H1 (cell line): ENCODE results near the gene PTH1R. TPM values are rescaled to one million over a fixed set of nuclear protein-coding genes. Genes with fewer than 3 reads are reported as not detected.

ENCODE experiments used
- CTCF ChIA-PET: fragments of 300-600 bp; sonication (Branson Sonifier 250); formaldehyde crosslinking; loops from one replicate; lab custom pipeline; 2021; ENCODE audit not compliant: partially characterized antibody; lab: Charles Lee
- POLR2A ChIA-PET: fragments of 300-600 bp; sonication (Branson Sonifier 250); formaldehyde crosslinking; loops from one replicate; lab custom pipeline; 2021; ENCODE audit warnings: inconsistent platforms; ENCODE audit not compliant: partially characterized antibody; lab: Charles Lee
- DNase-seq, 2 experiments: peaks; one replicate each; pipeline versions ENCODE4 v3.0.0 to v3.0.0-alpha.2; 2010 to 2022; ENCODE audit warnings: low spot score in 2 of 2, low read depth in 1 of 2, mixed read lengths in 1 of 2
- FAIRE-seq: peaks from 2 replicates; lab custom pipeline; 2011; peaks lifted over from hg19 to GRCh38; lab: Jason Lieb, UNC
- H2AFZ ChIP-seq: 2 replicates; pipeline ENCODE4 v1.8.1; 2012; ENCODE audit warnings: low read length, inconsistent platforms
- H2AK5ac ChIP-seq: 2 replicates; pipeline ENCODE4 v1.6.1; 2013; ENCODE audit warnings: low read depth, low read length
- H2BK120ac ChIP-seq: replicated peaks from 2 replicates; pipeline ENCODE3; 2013; ENCODE audit warnings: low read depth, low read length, inconsistent platforms
- H2BK12ac ChIP-seq: 2 replicates; pipeline ENCODE4 v1.6.1; 2013; ENCODE audit warnings: low read depth, low read length
- H2BK15ac ChIP-seq: 2 replicates; pipeline ENCODE4 v1.6.1; 2013; ENCODE audit warnings: low read length
- H2BK20ac ChIP-seq: 2 replicates; pipeline ENCODE4 v1.6.1; 2013; ENCODE audit warnings: low read length
- H2BK5ac ChIP-seq: 2 replicates; pipeline ENCODE4 v1.6.1; 2013; ENCODE audit warnings: low read depth, low read length
- H3K14ac ChIP-seq: 2 replicates; pipeline ENCODE4 v1.6.1; 2013; ENCODE audit warnings: inconsistent platforms; ENCODE audit not compliant: insufficient read length
- H3K18ac ChIP-seq: 2 replicates; pipeline ENCODE4 v1.6.1; 2013; ENCODE audit warnings: low read length; ENCODE audit errors: extremely low read depth
- H3K23ac ChIP-seq: 2 replicates; pipeline ENCODE4 v1.6.1; 2013; ENCODE audit warnings: inconsistent platforms; ENCODE audit not compliant: insufficient read length
- H3K23me2 ChIP-seq: 2 replicates; pipeline ENCODE4 v1.6.1; 2013; ENCODE audit warnings: low read depth, low read length
- H3K27ac ChIP-seq: 2 replicates; pipeline ENCODE4 v1.6.1; 2011; ENCODE audit warnings: low read depth, low read length, inconsistent platforms
- H3K27me3 ChIP-seq, 4 experiments: replicated peaks in 1 of 4; 1 replicate in 1 of 4; 2 replicates in 3 of 4; pipeline versions ENCODE4 v1.6.1 to v1.8.1; 2011 to 2013; ENCODE audit warnings: low read length in 3 of 4, mild to moderate bottlenecking in 3 of 4, inconsistent platforms in 2 of 4, mixed read lengths in 2 of 4, moderate library complexity in 1 of 4; ENCODE audit not compliant: control insufficient read depth in 3 of 4, insufficient read depth in 3 of 4; ENCODE audit errors: extremely low read depth in 1 of 4
- H3K36me3 ChIP-seq, 4 experiments: 2 replicates each; pipeline versions ENCODE4 v1.6.1 to v1.8.1; 2011 to 2013; ENCODE audit warnings: mild to moderate bottlenecking in 4 of 4, low read length in 3 of 4, moderate library complexity in 2 of 4, control low read depth in 1 of 4, inconsistent platforms in 1 of 4; ENCODE audit not compliant: insufficient read depth in 4 of 4, control insufficient read depth in 2 of 4
- H3K4ac ChIP-seq: replicated peaks from 2 replicates; pipeline ENCODE3; 2013; ENCODE audit warnings: low read length, low read depth, mixed read lengths, inconsistent platforms; ENCODE audit not compliant: insufficient read length
- H3K4me1 ChIP-seq, 4 experiments: replicated peaks in 1 of 4; 1 replicate in 1 of 4; 2 replicates in 3 of 4; pipeline versions ENCODE4 v1.6.1 to v1.8.1; 2011 to 2013; ENCODE audit warnings: low read length in 3 of 4, inconsistent platforms in 2 of 4, mixed read lengths in 1 of 4; ENCODE audit not compliant: insufficient read depth in 4 of 4, control insufficient read depth in 3 of 4
- H3K4me2 ChIP-seq, 2 experiments: 2 replicates each; pipeline versions ENCODE4 v1.6.1 to v1.8.1; 2011 to 2013; ENCODE audit warnings: low read depth in 2 of 2, low read length in 2 of 2, control low read depth in 1 of 2, inconsistent platforms in 1 of 2, mild to moderate bottlenecking in 1 of 2; ENCODE audit not compliant: insufficient read depth in 1 of 2
- H3K4me3 ChIP-seq, 4 experiments: fragments of 200-600, 300-600 bp in 1 of 4; sonication (generic), shearing (Covaris generic), sonication (Bioruptor Twin) in 1 of 4; 2 replicates each; pipeline versions ENCODE4 v1.5.1 to v1.8.1; 2011 to 2016; ENCODE audit warnings: low read length in 4 of 4, low read depth in 3 of 4, control low read depth in 2 of 4, inconsistent platforms in 2 of 4, mild to moderate bottlenecking in 2 of 4, mixed read lengths in 1 of 4, moderate library complexity in 1 of 4; ENCODE audit not compliant: insufficient read depth in 2 of 4; ENCODE audit errors: extremely low read depth in 1 of 4
- H3K56ac ChIP-seq: replicated peaks from 2 replicates; pipeline ENCODE3; 2013; ENCODE audit warnings: low read depth, mild to moderate bottlenecking, mixed read lengths, low read length, inconsistent platforms; ENCODE audit not compliant: insufficient read length
- H3K79me1 ChIP-seq: 2 replicates; pipeline ENCODE4 v1.6.1; 2013; ENCODE audit warnings: low read depth, low read length, control low read depth
- H3K79me2 ChIP-seq, 2 experiments: 2 replicates each; pipeline versions ENCODE4 v1.6.1 to v1.8.1; 2012 to 2013; ENCODE audit warnings: low read length in 2 of 2, mild to moderate bottlenecking in 2 of 2, inconsistent platforms in 1 of 2; ENCODE audit not compliant: insufficient read depth in 2 of 2, control insufficient read depth in 1 of 2
- H3K9ac ChIP-seq, 4 experiments: replicated peaks in 1 of 4; 1 replicate in 1 of 4; 2 replicates in 3 of 4; pipeline versions ENCODE4 v1.6.1 to v1.8.1; 2011 to 2013; ENCODE audit warnings: low read depth in 3 of 4, low read length in 3 of 4, control low read depth in 2 of 4, mild to moderate bottlenecking in 2 of 4, moderate library complexity in 2 of 4, inconsistent platforms in 1 of 4; ENCODE audit errors: extremely low read depth in 1 of 4
- H3K9me3 ChIP-seq, 2 experiments: 2 replicates each; pipeline versions ENCODE4 v1.6.1 to v1.8.1; 2012 to 2013; ENCODE audit warnings: mild to moderate bottlenecking in 2 of 2, moderate library complexity in 2 of 2, control low read depth in 1 of 2, inconsistent platforms in 1 of 2, low read depth in 1 of 2, low read length in 1 of 2, mixed read lengths in 1 of 2; ENCODE audit not compliant: insufficient read depth in 2 of 2
- H4K20me1 ChIP-seq, 2 experiments: replicated peaks in 1 of 2; 2 replicates each; pipeline versions ENCODE3 to v1.8.1; 2011 to 2013; ENCODE audit warnings: inconsistent platforms in 2 of 2, low read length in 2 of 2, mild to moderate bottlenecking in 1 of 2; ENCODE audit not compliant: insufficient read depth in 2 of 2, control insufficient read depth in 1 of 2
- H4K5ac ChIP-seq: 2 replicates; pipeline ENCODE4 v1.6.1; 2013; ENCODE audit warnings: low read length, low read depth, mixed read lengths, inconsistent platforms; ENCODE audit not compliant: insufficient read length
- H4K8ac ChIP-seq: 2 replicates; pipeline ENCODE4 v1.8.0; 2013; ENCODE audit warnings: mild to moderate bottlenecking, moderate library complexity, low read length, inconsistent platforms; ENCODE audit not compliant: insufficient read depth; ENCODE audit errors: extremely low read depth
- H4K91ac ChIP-seq: replicated peaks from 2 replicates; pipeline ENCODE3; 2013; ENCODE audit warnings: low read length, mixed read lengths, inconsistent platforms; ENCODE audit not compliant: insufficient read length
- CREB1 ChIP-seq: IDR thresholded peaks from 2 replicates; pipeline ENCODE4 v1.6.1; 2012; ENCODE audit warnings: inconsistent platforms
- GTF2F1 ChIP-seq: IDR thresholded peaks from 2 replicates; pipeline ENCODE4 v1.6.1; 2012; ENCODE audit warnings: low read depth, low read length, improper control_type of control experiment, borderline replicate concordance
- SAP30 ChIP-seq: fragments of 300-600 bp; sonication (generic); IDR thresholded peaks from 2 replicates; pipeline ENCODE4 v1.7.1; 2012; ENCODE audit warnings: low read length, moderate library complexity, mild to moderate bottlenecking, inconsistent platforms; ENCODE audit not compliant: insufficient read depth, insufficient replicate concordance
- WGBS, 2 experiments: shearing (Covaris generic) in 1 of 2; methylation state at CpG; one replicate each; pipeline versions ENCODE4 v1.1.6 to v1.1.7; 2013 to 2015; ENCODE audit warnings: low lambda C conversion rate in 2 of 2, mixed read lengths in 2 of 2, inconsistent platforms in 1 of 2, low coverage in 1 of 2, missing lambda C conversion rate in 1 of 2; ENCODE audit not compliant: insufficient replicate concordance in 2 of 2, insufficient coverage in 1 of 2, insufficient read length in 1 of 2; ENCODE audit errors: extremely low coverage in 1 of 2, missing lambda C conversion rate in 1 of 2; 5-methylcytosine and 5-hydroxymethylcytosine counted together
- polyA plus RNA-seq, 7 experiments: library from polyadenylated mRNA; depleted of rRNA in 3 of 7; stranded (reverse) in 5 of 7; unstranded in 2 of 7; fragments of >200 nt in 5 of 7; fragments of 200-250 nt in 2 of 7; gene quantifications; 1 replicate in 5 of 7; 2 replicates in 1 of 7; 4 replicates in 1 of 7; pipeline versions ENCODE4 v1.2.1 to v1.2.3, GENCODE V29; 2011 to 2013; ENCODE audit warnings: missing spikeins in 2 of 7, mixed read lengths in 2 of 7
- total RNA-seq: library from RNA; stranded (reverse); fragmentation: NEBNext Ultra II Directional; extraction: Animal tissue kit (Norgen Biotek cat#: 25700); gene quantifications from 2 replicates; pipeline ENCODE4 v1.2.1, GENCODE V29; 2021

PTH1R gene
- total and polyA plus RNA-seq, 2 of the 8 experiments (the other 6 are each of a cell fraction or from before 2014, with no cell fraction given), result 0.57 to 1.5 TPM

- CTCF ChIA-PET, result interaction anchor here (1.1 to 3.4 kb wide), 7 partner anchors 12 to 45 kb away, joined by 3 to 17 read pairs (median 7); partner anchors contain the start of gene PTH1R
- H3K56ac ChIP-seq, result no peak overlapping the region
- H4K91ac ChIP-seq, result no peak overlapping the region
- H3K4me3 ChIP-seq, result no peak overlapping the region
- H2BK20ac ChIP-seq, result no peak overlapping the region
- no peak overlapping the region for H3K23ac ChIP-seq
- no peaks in the 10 kb centered on the region for H3K23me2 ChIP-seq
- no peak overlapping the region for H2BK12ac ChIP-seq
- 90% methylated on average over 10 of the region's 10 CpGs; no CpG with 5 or more reads in 1 of the 2 experiments for WGBS, 2 experiments
- no peaks in the 10 kb centered on the region for H3K9me3 ChIP-seq
- no peak overlapping the region for H3K4me2 ChIP-seq
- H2BK5ac ChIP-seq, result no peak overlapping the region
- H4K8ac ChIP-seq, result peak overlapping the region; percentile 0; the same call in 1 of the 2 replicates
- POLR2A ChIA-PET, result interaction anchor here (0.8 kb wide), 1 partner anchor 42 kb away, joined by 3 read pairs; no protein-coding TSS in a partner anchor
- no peak overlapping the region for H2BK120ac ChIP-seq
- H2BK15ac ChIP-seq, result no peak overlapping the region
- no peaks in the 10 kb centered on the region for H3K79me2 ChIP-seq
- H3K14ac ChIP-seq, result no peak overlapping the region
- FAIRE-seq, result no peak
- H4K5ac ChIP-seq, result no peak overlapping the region
- H3K4ac ChIP-seq, result no peak overlapping the region
- no peak overlapping the region for H3K18ac ChIP-seq
- peaks cover 0 to 3% (median under 1%) of the 10 kb centered on the region in 4 experiments; a peak in 3 of 7 replicates for H3K27me3 ChIP-seq
- no peak overlapping the region for H2AK5ac ChIP-seq
- H3K9ac ChIP-seq, result no peak overlapping the region
- no peaks in the 10 kb centered on the region for H4K20me1 ChIP-seq
- no peaks in the 10 kb centered on the region for H3K36me3 ChIP-seq
- TF ChIP-seq CREB1, result no peak
- TF ChIP-seq GTF2F1, result no peak
- no peak for TF ChIP-seq SAP30
- TF ChIP-seq, all 59 proteins: peak for 0
- DNase-seq, result no peak
- H3K79me1 ChIP-seq, result no peaks in the 10 kb centered on the region
- H3K27ac ChIP-seq, result no peak overlapping the region
- no peak overlapping the region for H2AFZ ChIP-seq
- no peaks in the 10 kb centered on the region; a peak in 2 of 7 replicates for H3K4me1 ChIP-seq
Observed at GRCh38 chr3:46864061-46864881, 13.2 kb upstream of the PTH1R start.
